PC-3 (cell line): ENCODE results near the gene SPAG4. TPM values are rescaled to one million over a fixed set of nuclear protein-coding genes. Genes with fewer than 3 reads are reported as not detected.

Experiments used
- ATAC-seq: fragments of 200-7000 bp; cut with Tn5 transposase; 2 replicates; pipeline ENCODE4 v1.9.1; 2020; ENCODE audit warnings: mild to moderate bottlenecking, moderate library complexity
- BruUV-seq: library from RNA; stranded (reverse); fragments of 400-500 nt; replicated peaks from 2 replicates; lab custom pipeline; 2021; lab: Mats Ljungman, UMichigan
- CTCF ChIA-PET: fragments of 300-600 bp; sonication (Branson Sonifier 250); formaldehyde crosslinking; loops from one replicate; lab custom pipeline; 2022; ENCODE audit warnings: antibody characterized with exemption; lab: Charles Lee
- POLR2A ChIA-PET: fragments of 300-600 bp; sonication (Branson Sonifier 250); formaldehyde crosslinking; loops from one replicate; lab custom pipeline; 2022; ENCODE audit warnings: antibody characterized with exemption; ENCODE audit not compliant: unreplicated experiment; lab: Charles Lee
- DNase-seq: peaks from one replicate; pipeline ENCODE4 v3.0.0-alpha.2; 2015
- H2AFZ ChIP-seq: fragments of 300-600 bp; sonication (generic); 2 replicates; pipeline ENCODE4 v1.6.0; 2016; ENCODE audit warnings: antibody characterized with exemption, low read length
- H3F3A ChIP-seq: fragments of 300-600 bp; sonication (generic); one replicate; pipeline ENCODE4 v1.6.0; 2017; ENCODE audit warnings: antibody characterized with exemption, low read length, control low read depth, mild to moderate bottlenecking; ENCODE audit not compliant: unreplicated experiment
- H3K27ac ChIP-seq: fragments of 300-600 bp; sonication (generic); 2 replicates; pipeline ENCODE4 v1.5.1; 2016; ENCODE audit warnings: mild to moderate bottlenecking, low read length
- H3K27me3 ChIP-seq: fragments of 300-600 bp; sonication (generic); 2 replicates; pipeline ENCODE4 v1.6.1; 2016; ENCODE audit warnings: low read length, mixed read lengths
- H3K36me3 ChIP-seq: fragments of 300-600 bp; sonication (generic); 2 replicates; pipeline ENCODE4 v1.6.1; 2016; ENCODE audit warnings: low read depth, mixed run types, low read length, mixed read lengths
- H3K4me1 ChIP-seq: fragments of 300-600 bp; sonication (generic); 2 replicates; pipeline ENCODE4 v1.5.1; 2016; ENCODE audit warnings: low read length; ENCODE audit not compliant: insufficient read depth
- H3K4me2 ChIP-seq: fragments of 300-600 bp; sonication (generic); 2 replicates; pipeline ENCODE4 v1.6.0; 2016; ENCODE audit warnings: low read length
- H3K4me3 ChIP-seq: fragments of 300-600 bp; sonication (generic); 2 replicates; pipeline ENCODE4 v1.5.1; 2016; ENCODE audit warnings: mild to moderate bottlenecking, low read length, mixed read lengths
- H3K79me2 ChIP-seq: fragments of 300-600 bp; sonication (generic); 2 replicates; pipeline ENCODE4 v1.6.1; 2017; ENCODE audit warnings: low read length, mixed read lengths
- H3K9ac ChIP-seq: fragments of 300-600 bp; sonication (generic); 2 replicates; pipeline ENCODE4 v1.6.0; 2016; ENCODE audit warnings: mild to moderate bottlenecking, low read length
- H3K9me2 ChIP-seq: fragments of 300-600 bp; sonication (generic); replicated peaks from 2 replicates; pipeline ENCODE4 v1.6.1; 2016; ENCODE audit warnings: mixed run types, low read length, mixed read lengths
- H3K9me3 ChIP-seq: fragments of 300-600 bp; sonication (generic); 2 replicates; pipeline ENCODE4 v1.6.1; 2016; ENCODE audit warnings: low read length, mixed read lengths
- H4K20me1 ChIP-seq: fragments of 300-600 bp; sonication (generic); 2 replicates; pipeline ENCODE4 v1.6.1; 2016; ENCODE audit warnings: low read length, mixed read lengths
- EZH2 ChIP-seq: fragments of 300-600 bp; sonication (generic); IDR thresholded peaks from one replicate; pipeline ENCODE4 v1.6.1; 2017; ENCODE audit warnings: antibody characterized with exemption, mild to moderate bottlenecking, low read length; ENCODE audit not compliant: unreplicated experiment
- EZH2phosphoT487 ChIP-seq: fragments of 300-600 bp; sonication (generic); IDR thresholded peaks from 2 replicates; pipeline ENCODE4 v1.6.1; 2018; ENCODE audit warnings: mild to moderate bottlenecking, antibody characterized with exemption, low read length, borderline replicate concordance
- intact Hi-C: fragments of 100-400 bp; cut with micrococcal nuclease; formaldehyde crosslinking; loops from 2 replicates; pipeline ENCODE4 v1.9.0; 2023
- total RNA-seq: library from RNA; depleted of rRNA; stranded (reverse); fragments of >200 nt; gene quantifications from 2 replicates; pipeline ENCODE4 v1.2.3, GENCODE V29; 2014
- TF ChIP-seq, protein P1 (sequence below): fragments of 300-600 bp; sonication (generic); conservative IDR thresholded peaks from 2 replicates; pipeline ENCODE4 v1.5.1; 2017; ENCODE audit warnings: antibody characterized with exemption, low read depth, mild to moderate bottlenecking, low read length

Gene SPAG4
- total RNA-seq, 1 experiment from 2014 or later, result 9.7 TPM

DNA sequence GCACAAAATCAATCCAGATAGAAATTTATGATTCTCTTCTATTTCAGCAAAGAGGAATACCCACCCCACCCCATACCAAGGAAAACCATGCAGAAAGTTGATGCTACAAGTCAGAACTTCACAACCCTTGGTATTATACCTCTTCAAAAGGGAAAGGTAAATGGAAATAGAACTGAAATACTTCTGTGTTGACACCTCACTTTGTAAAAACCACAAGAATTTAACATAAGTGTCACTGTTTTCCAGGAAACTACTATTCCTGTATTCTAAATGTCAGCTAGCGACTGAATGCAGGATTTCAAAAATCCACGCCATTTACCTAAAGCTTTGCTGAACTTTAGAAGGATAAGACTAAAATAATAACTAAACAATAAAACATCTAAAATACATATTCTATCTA lies 45.4 kb downstream of the SPAG4 start:
- Histone ChIP-seq H3F3A (peaks cover 3% of the 10 kb centered on the region), H3K9me2 (no peaks in the 10 kb centered on the region), H3K27me3 (no peaks in the 10 kb centered on the region), H3K9ac (no peak overlapping the region), H3K4me3 (peak overlapping the region; percentile 79), H4K20me1 (peaks cover 75% of the 10 kb centered on the region), H3K4me2 (peak overlapping the region; percentile 97), H3K9me3 (no peaks in the 10 kb centered on the region), H3K4me1 (peaks cover 33% of the 10 kb centered on the region), H3K79me2 (peaks cover 91% of the 10 kb centered on the region), H3K36me3 (peaks cover 10% of the 10 kb centered on the region), H3K27ac (no peak overlapping the region), H2AFZ (no peak overlapping the region)
- ChIA-PET POLR2A (interaction anchor here (0.7 kb wide), 1 partner anchor 10 kb away, joined by 3 read pairs; no protein-coding TSS in a partner anchor), CTCF (no interaction called here)
- intact Hi-C loops, result loop anchor here (10.0 kb wide), 1 partner anchor 146 kb away; no protein-coding TSS in a partner anchor
- BruUV-seq, result no TSS peak
- DNase-seq, result peak; percentile 37
- TF ChIP-seq EZH2phosphoT487 (no peak), EZH2 (no peak)
- TF ChIP-seq, protein P1, sequence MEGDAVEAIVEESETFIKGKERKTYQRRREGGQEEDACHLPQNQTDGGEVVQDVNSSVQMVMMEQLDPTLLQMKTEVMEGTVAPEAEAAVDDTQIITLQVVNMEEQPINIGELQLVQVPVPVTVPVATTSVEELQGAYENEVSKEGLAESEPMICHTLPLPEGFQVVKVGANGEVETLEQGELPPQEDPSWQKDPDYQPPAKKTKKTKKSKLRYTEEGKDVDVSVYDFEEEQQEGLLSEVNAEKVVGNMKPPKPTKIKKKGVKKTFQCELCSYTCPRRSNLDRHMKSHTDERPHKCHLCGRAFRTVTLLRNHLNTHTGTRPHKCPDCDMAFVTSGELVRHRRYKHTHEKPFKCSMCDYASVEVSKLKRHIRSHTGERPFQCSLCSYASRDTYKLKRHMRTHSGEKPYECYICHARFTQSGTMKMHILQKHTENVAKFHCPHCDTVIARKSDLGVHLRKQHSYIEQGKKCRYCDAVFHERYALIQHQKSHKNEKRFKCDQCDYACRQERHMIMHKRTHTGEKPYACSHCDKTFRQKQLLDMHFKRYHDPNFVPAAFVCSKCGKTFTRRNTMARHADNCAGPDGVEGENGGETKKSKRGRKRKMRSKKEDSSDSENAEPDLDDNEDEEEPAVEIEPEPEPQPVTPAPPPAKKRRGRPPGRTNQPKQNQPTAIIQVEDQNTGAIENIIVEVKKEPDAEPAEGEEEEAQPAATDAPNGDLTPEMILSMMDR, result no peak
- no peak for ATAC-seq

GRCh38 chr20:35661908-35662307 lies 46.3 kb downstream of the SPAG4 start:
- POLR2A ChIA-PET, result interaction anchor here (0.7 kb wide), 1 partner anchor 9 kb away, joined by 3 read pairs; no protein-coding TSS in a partner anchor
- Histone ChIP-seq H4K20me1 (peaks cover 66% of the 10 kb centered on the region), H3K27me3 (no peaks in the 10 kb centered on the region), H3K36me3 (peaks cover 6% of the 10 kb centered on the region), H3K4me2 (peak overlapping the region; percentile 97), H3K4me3 (peak overlapping the region; percentile 79), H3K9ac (peak overlapping the region; percentile 98; the same call in 1 of the 2 replicates), H3F3A (peaks cover under 1% of the 10 kb centered on the region), H3K4me1 (peaks cover 33% of the 10 kb centered on the region), H3K27ac (no peak overlapping the region), H2AFZ (no peak overlapping the region), H3K9me3 (no peaks in the 10 kb centered on the region), H3K9me2 (no peaks in the 10 kb centered on the region), H3K79me2 (peaks cover 82% of the 10 kb centered on the region)
- intact Hi-C loops, result loop anchor here (10.0 kb wide), 1 partner anchor 147 kb away; no protein-coding TSS in a partner anchor
- ATAC-seq (no peak), DNase-seq (no peak)
- CTCF ChIA-PET, result no interaction called here
- BruUV-seq, result no TSS peak
- TF ChIP-seq EZH2phosphoT487 (no peak), EZH2 (no peak)
- TF ChIP-seq, protein P1, result no peak

DNA sequence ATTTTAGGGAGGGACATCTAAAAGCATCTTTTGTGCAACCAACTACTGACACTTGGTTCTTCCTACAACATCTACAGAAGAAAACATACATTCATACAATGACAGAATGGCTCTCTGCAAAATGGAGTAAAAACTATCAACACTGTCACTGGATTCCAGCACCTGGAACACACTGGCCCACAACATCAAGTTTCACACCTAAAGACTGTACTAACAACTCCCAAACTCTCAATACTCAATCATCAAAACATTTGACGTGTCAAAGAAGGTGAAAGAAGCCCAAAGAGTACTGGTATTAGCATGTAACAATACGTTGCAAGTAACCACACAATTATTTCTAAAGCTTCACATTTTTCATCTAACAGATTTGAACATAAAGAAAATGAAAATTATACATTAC lies 46.9 kb downstream of the SPAG4 start:
- Histone ChIP-seq H3K9me2 (no peaks in the 10 kb centered on the region), H2AFZ (no peak overlapping the region), H3K79me2 (peaks cover 76% of the 10 kb centered on the region), H3K27ac (no peak overlapping the region), H3K4me2 (peak overlapping the region; percentile 97), H3K36me3 (no peaks in the 10 kb centered on the region; the same call in 1 of the 2 replicates), H3K4me3 (peak overlapping the region; percentile 79), H3K4me1 (peaks cover 33% of the 10 kb centered on the region), H3K9ac (peak overlapping the region; percentile 98), H3F3A (no peaks in the 10 kb centered on the region), H3K27me3 (no peaks in the 10 kb centered on the region), H3K9me3 (no peaks in the 10 kb centered on the region), H4K20me1 (peaks cover 60% of the 10 kb centered on the region)
- POLR2A ChIA-PET, result no interaction called here
- DNase-seq, result peak; percentile 9
- intact Hi-C loops, result loop anchor here (10.0 kb wide), 1 partner anchor 148 kb away; no protein-coding TSS in a partner anchor
- TF ChIP-seq EZH2phosphoT487, result no peak
- TF ChIP-seq, protein P1, result no peak
- no TSS peak for BruUV-seq
- no peak for ATAC-seq
- CTCF ChIA-PET, result no interaction called here
